Measurements from ENCODE around the gene DBN1. TPM values are rescaled to one million over a fixed set of nuclear protein-coding genes. Genes with fewer than 3 reads are reported as not detected.

DBN1 gene
- total and polyA plus RNA-seq, 2 experiments from 2014 or later: 106 to 290 TPM

DNA sequence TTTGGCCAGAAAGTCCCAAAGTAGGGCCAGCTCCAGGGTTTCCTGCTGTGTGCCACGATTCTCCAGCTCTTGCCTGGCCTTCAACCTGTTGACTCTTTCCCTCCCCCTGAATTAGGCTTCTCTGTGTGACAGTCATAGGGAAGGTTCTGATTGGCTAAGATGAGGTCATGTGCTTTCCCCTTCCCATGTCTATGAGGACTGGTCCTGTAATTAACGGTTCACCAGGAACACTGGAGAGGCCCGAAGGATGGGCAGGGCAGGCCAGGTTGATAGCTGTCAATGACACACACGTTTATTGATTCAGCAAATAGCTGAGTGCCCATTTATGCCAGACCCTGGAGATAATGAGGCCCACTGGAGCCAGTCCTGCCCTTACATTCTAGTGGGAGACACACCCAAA is 35.8 kb downstream of the DBN1 start (continued):
- TF ChIP-seq, protein P1, sequence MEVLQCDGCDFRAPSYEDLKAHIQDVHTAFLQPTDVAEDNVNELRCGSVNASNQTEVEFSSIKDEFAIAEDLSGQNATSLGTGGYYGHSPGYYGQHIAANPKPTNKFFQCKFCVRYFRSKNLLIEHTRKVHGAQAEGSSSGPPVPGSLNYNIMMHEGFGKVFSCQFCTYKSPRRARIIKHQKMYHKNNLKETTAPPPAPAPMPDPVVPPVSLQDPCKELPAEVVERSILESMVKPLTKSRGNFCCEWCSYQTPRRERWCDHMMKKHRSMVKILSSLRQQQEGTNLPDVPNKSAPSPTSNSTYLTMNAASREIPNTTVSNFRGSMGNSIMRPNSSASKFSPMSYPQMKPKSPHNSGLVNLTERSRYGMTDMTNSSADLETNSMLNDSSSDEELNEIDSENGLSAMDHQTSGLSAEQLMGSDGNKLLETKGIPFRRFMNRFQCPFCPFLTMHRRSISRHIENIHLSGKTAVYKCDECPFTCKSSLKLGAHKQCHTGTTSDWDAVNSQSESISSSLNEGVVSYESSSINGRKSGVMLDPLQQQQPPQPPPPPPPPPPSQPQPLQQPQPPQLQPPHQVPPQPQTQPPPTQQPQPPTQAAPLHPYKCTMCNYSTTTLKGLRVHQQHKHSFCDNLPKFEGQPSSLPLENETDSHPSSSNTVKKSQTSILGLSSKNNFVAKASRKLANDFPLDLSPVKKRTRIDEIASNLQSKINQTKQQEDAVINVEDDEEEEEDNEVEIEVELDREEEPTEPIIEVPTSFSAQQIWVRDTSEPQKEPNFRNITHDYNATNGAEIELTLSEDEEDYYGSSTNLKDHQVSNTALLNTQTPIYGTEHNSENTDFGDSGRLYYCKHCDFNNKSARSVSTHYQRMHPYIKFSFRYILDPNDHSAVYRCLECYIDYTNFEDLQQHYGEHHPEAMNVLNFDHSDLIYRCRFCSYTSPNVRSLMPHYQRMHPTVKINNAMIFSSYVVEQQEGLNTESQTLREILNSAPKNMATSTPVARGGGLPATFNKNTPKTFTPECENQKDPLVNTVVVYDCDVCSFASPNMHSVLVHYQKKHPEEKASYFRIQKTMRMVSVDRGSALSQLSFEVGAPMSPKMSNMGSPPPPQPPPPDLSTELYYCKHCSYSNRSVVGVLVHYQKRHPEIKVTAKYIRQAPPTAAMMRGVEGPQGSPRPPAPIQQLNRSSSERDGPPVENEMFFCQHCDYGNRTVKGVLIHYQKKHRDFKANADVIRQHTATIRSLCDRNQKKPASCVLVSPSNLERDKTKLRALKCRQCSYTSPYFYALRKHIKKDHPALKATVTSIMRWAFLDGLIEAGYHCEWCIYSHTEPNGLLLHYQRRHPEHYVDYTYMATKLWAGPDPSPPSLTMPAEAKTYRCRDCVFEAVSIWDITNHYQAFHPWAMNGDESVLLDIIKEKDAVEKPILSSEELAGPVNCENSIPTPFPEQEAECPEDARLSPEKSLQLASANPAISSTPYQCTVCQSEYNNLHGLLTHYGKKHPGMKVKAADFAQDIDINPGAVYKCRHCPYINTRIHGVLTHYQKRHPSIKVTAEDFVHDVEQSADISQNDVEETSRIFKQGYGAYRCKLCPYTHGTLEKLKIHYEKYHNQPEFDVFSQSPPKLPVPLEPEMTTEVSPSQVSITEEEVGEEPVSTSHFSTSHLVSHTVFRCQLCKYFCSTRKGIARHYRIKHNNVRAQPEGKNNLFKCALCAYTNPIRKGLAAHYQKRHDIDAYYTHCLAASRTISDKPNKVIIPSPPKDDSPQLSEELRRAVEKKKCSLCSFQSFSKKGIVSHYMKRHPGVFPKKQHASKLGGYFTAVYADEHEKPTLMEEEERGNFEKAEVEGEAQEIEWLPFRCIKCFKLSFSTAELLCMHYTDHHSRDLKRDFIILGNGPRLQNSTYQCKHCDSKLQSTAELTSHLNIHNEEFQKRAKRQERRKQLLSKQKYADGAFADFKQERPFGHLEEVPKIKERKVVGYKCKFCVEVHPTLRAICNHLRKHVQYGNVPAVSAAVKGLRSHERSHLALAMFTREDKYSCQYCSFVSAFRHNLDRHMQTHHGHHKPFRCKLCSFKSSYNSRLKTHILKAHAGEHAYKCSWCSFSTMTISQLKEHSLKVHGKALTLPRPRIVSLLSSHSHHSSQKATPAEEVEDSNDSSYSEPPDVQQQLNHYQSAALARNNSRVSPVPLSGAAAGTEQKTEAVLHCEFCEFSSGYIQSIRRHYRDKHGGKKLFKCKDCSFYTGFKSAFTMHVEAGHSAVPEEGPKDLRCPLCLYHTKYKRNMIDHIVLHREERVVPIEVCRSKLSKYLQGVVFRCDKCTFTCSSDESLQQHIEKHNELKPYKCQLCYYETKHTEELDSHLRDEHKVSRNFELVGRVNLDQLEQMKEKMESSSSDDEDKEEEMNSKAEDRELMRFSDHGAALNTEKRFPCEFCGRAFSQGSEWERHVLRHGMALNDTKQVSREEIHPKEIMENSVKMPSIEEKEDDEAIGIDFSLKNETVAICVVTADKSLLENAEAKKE (CRISPR knock-in tag; IDR thresholded peaks at IDR 0.05): no peak

DNA sequence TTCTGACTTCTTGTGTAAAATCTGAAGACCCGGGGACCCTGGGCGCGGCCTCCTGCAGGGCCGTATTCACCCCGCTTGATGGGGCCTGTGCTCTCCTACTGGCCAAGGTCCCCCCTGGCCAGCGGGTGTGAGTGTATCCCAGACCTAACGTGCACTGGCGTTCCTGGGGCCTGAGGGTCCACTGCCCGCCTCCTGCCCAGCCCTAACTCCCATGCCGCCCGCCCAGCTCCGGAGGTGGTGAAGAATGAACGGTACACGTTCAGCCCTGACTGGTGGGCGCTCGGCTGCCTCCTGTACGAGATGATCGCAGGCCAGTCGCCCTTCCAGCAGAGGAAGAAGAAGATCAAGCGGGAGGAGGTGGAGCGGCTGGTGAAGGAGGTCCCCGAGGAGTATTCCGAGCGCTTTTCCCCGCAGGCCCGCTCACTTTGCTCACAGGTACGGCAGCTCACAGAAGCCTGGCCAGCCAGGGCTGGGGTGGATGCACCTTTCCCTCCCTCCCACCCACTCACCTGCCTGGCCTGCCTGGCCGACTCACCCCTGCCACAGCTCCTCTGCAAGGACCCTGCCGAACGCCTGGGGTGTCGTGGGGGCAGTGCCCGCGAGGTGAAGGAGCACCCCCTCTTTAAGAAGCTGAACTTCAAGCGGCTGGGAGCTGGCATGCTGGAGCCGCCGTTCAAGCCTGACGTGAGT is 37.4 kb downstream of the DBN1 start:
- Mint-ChIP-seq H3K9me3 (peaks cover 4% of the 10 kb centered on the region; the same call in 1 of the 3 replicates), H3K27me3 (ENCODE audit: insufficient read depth, low read depth, poor library complexity) (peaks cover 7% of the 10 kb centered on the region), H3K4me3 (no peak overlapping the region), H3K36me3 (ENCODE audit: low read depth) (peaks cover 58% of the 10 kb centered on the region), H3K4me1 (peaks cover 9% of the 10 kb centered on the region), H3K27ac (no peak overlapping the region)
- Histone ChIP-seq H3F3A (replicated peaks; ENCODE audit: low read depth) (peaks cover 7% of the 10 kb centered on the region; the same call in 1 of the 2 replicates), H3K36me3 (ENCODE audit: insufficient read depth) (peaks cover 3% of the 10 kb centered on the region; the same call in 1 of the 2 replicates), H3K79me2 (replicated peaks; ENCODE audit: insufficient read depth) (no peaks in the 10 kb centered on the region), H2AFZ (no peak overlapping the region), H3K4me3 (no peak overlapping the region), H4K20me1 (replicated peaks; ENCODE audit: insufficient read depth) (no peaks in the 10 kb centered on the region), H3K4me1 (ENCODE audit: insufficient read depth) (0 out of 2 replicates have a peak, but pooled peaks cover 3% of the 10 kb centered on the region), H3K4me2 (no peak overlapping the region), H3K27ac (ENCODE audit: low read depth) (no peak overlapping the region), H3K9me2 (ENCODE audit: insufficient read depth) (no peaks in the 10 kb centered on the region), H3K27me3 (ENCODE audit: insufficient read depth) (no peaks in the 10 kb centered on the region)
- ATAC-seq (no peak), DNase-seq (ENCODE audit: low spot score) (no peak)
- TF ChIP-seq ZNF331 (CRISPR knock-in tag; IDR thresholded peaks at IDR 0.05; ENCODE audit: low read depth) (no peak), EZH2phosphoT487 (IDR thresholded peaks at IDR 0.05; ENCODE audit: unreplicated experiment) (no peak), POLR2AphosphoS5 (IDR thresholded peaks at IDR 0.05; ENCODE audit: low read depth) (no peak), ZNF114 (CRISPR knock-in tag; IDR thresholded peaks at IDR 0.05) (no peak), NANOG (IDR thresholded peaks at IDR 0.05; ENCODE audit: borderline replicate concordance) (no peak)
- TF ChIP-seq, protein P1 (CRISPR knock-in tag; IDR thresholded peaks at IDR 0.05): no peak
